ENCODE data around the gene ARHGAP24. TPM values are rescaled to one million over a fixed set of nuclear protein-coding genes. Genes with fewer than 3 reads are reported as not detected.
A peak's percentile ranks its signal among the peaks of the same experiment; 100 is the strongest.

ARHGAP24 gene
- total RNA-seq, 1 donor from 2014 or later: 11.1 TPM

GRCh38 chr4:85741921-85742591, 267.1 kb downstream of the ARHGAP24 start:
- no peak for FAIRE-seq
- no peak for DNase-seq (ENCODE audit: low read depth)
- TF ChIP-seq CTCF (IDR thresholded peaks at IDR 0.05; ENCODE audit: insufficient read depth, low read length, severe bottlenecking): no peak
- no peak overlapping the region for H3K4me3 ChIP-seq (ENCODE audit: low read depth, low read length)
- no peaks in the 10 kb centered on the region for H3K27me3 ChIP-seq (ENCODE audit: control insufficient read depth, insufficient read depth, low read length)
- no peaks in the 10 kb centered on the region for H3K36me3 ChIP-seq (ENCODE audit: control insufficient read depth, insufficient read depth, low read length)

GRCh38 chr4:85744950-85745349, 270.0 kb downstream of the ARHGAP24 start:
- FAIRE-seq (no peak), DNase-seq (ENCODE audit: low read depth) (peak; percentile 79)
- Histone ChIP-seq H3K4me3 (ENCODE audit: low read depth, low read length) (no peak overlapping the region), H3K36me3 (ENCODE audit: control insufficient read depth, insufficient read depth, low read length) (no peaks in the 10 kb centered on the region), H3K27me3 (ENCODE audit: control insufficient read depth, insufficient read depth, low read length) (no peaks in the 10 kb centered on the region)
- no peak for TF ChIP-seq CTCF (IDR thresholded peaks at IDR 0.05; ENCODE audit: insufficient read depth, low read length, severe bottlenecking)

- H3K27me3 ChIP-seq (ENCODE audit: control insufficient read depth, insufficient read depth, low read length): no peaks in the 10 kb centered on the region
- no peak overlapping the region for H3K4me3 ChIP-seq (ENCODE audit: low read depth, low read length)
- FAIRE-seq: no peak
- TF ChIP-seq CTCF (IDR thresholded peaks at IDR 0.05; ENCODE audit: insufficient read depth, low read length, severe bottlenecking): no peak
- DNase-seq (ENCODE audit: low read depth): no peak
- no peaks in the 10 kb centered on the region for H3K36me3 ChIP-seq (ENCODE audit: control insufficient read depth, insufficient read depth, low read length)
These were observed 271.0 kb downstream of the ARHGAP24 start for GRCh38 chr4:85745939-85746338.

- peak; percentile 73 for TF ChIP-seq CTCF (IDR thresholded peaks at IDR 0.05; ENCODE audit: insufficient read depth, low read length, severe bottlenecking)
- DNase-seq (ENCODE audit: low read depth) (peak; percentile 80), FAIRE-seq (no peak)
- Histone ChIP-seq H3K36me3 (ENCODE audit: control insufficient read depth, insufficient read depth, low read length) (no peaks in the 10 kb centered on the region), H3K4me3 (ENCODE audit: low read depth, low read length) (no peak overlapping the region), H3K27me3 (ENCODE audit: control insufficient read depth, insufficient read depth, low read length) (no peaks in the 10 kb centered on the region)
These were observed 273.0 kb downstream of the ARHGAP24 start for GRCh38 chr4:85747882-85748491.

GRCh38 chr4:85748654-85749053, 273.7 kb downstream of the ARHGAP24 start:
- FAIRE-seq (no peak), DNase-seq (ENCODE audit: low read depth) (no peak)
- no peak for TF ChIP-seq CTCF (IDR thresholded peaks at IDR 0.05; ENCODE audit: insufficient read depth, low read length, severe bottlenecking)
- Histone ChIP-seq H3K27me3 (ENCODE audit: control insufficient read depth, insufficient read depth, low read length) (no peaks in the 10 kb centered on the region), H3K36me3 (ENCODE audit: control insufficient read depth, insufficient read depth, low read length) (no peaks in the 10 kb centered on the region), H3K4me3 (ENCODE audit: low read depth, low read length) (no peak overlapping the region)

Measured in bronchial epithelial cell (primary cell).